ENCODE results near the gene FGD6.

- TF ChIP-seq EZH2 (IDR thresholded peaks at IDR 0.05; ENCODE audit: low read length, missing control alignments), result no peak
- TF ChIP-seq CTCF (conservative IDR thresholded peaks at IDR 0.05 in 1 of 2, IDR thresholded peaks at IDR 0.05 in 1 of 2; ENCODE audit: low read depth in 1 of 2, low read length in 2 of 2), result no peak
Observed at GRCh38 chr12:95083938-95084337, 133.3 kb downstream of the FGD6 start.

Measured in fibroblast of lung (primary cell).